ENCODE measurements around the gene OSM.

GRCh38 chr22:30305519-30305905 is 38.9 kb upstream of the OSM start:
- no peak for TF ChIP-seq CTCF (IDR thresholded peaks at IDR 0.05; ENCODE audit: extremely low read depth in 1 of 2, insufficient read depth in 1 of 2, low read depth in 1 of 2, low read length in 2 of 2)
- TF ChIP-seq POLR2A (IDR thresholded peaks at IDR 0.05; ENCODE audit: low read depth, low read length): peak; percentile 41
- TF ChIP-seq EZH2 (IDR thresholded peaks at IDR 0.05; ENCODE audit: borderline replicate concordance, low read depth, low read length, severe bottlenecking): no peak
- TF ChIP-seq POLR2AphosphoS5 (IDR thresholded peaks at IDR 0.05; ENCODE audit: insufficient read depth, low read depth, low read length): no peak
- no peak for TF ChIP-seq MAX (IDR thresholded peaks at IDR 0.05; ENCODE audit: insufficient read depth, insufficient read length)
- TF ChIP-seq JUN (IDR thresholded peaks at IDR 0.05; ENCODE audit: borderline replicate concordance, insufficient read depth, insufficient read length, low read depth): no peak

Measured in endothelial cell of umbilical vein (primary cell).